ENCODE results near the gene SPECC1L.

DNA sequence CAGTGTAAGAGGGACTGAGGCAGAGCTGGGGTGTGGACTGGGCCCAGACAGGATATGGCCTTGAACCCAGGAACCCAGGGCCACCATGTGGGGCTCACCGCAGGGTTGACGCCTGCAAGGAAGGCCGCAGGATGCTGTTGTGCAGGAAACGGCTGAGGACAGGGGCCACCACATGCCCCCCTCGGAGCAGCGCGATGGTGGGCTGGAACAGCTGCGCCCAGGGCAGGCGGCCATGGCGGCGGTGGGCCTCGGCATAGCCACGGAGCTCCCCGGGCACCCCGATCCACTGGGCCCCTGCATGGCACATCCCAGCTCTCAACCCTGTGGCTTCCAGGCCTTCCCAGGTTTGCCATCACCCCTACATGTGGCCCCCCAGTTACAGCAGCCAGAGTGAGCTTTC lies 37.9 kb upstream of the SPECC1L start:
- TF ChIP-seq POLR2AphosphoS5 (IDR thresholded peaks at IDR 0.05) (no peak), POLR2A (IDR thresholded peaks at IDR 0.05) (no peak), CTCF (IDR thresholded peaks at IDR 0.05) (no peak), EP300 (IDR thresholded peaks at IDR 0.05) (no peak)

Data from upper lobe of left lung (tissue), 4 donors.